DND-41 (cell line): ENCODE results near the gene TMC2.

ENCODE experiments used
- ATAC-seq: fragments of 200-7000 bp; cut with Tn5 transposase; 3 replicates; pipeline ENCODE4 v1.9.1; 2021; ENCODE audit warnings: low read depth; ENCODE audit not compliant: insufficient read depth
- DNase-seq: peaks from one replicate; pipeline ENCODE4 v3.0.0-alpha.2; 2020
- H2AFZ ChIP-seq: 2 replicates; pipeline ENCODE4 v1.6.0; 2012; ENCODE audit warnings: low read depth, low read length
- H3K27ac ChIP-seq: 2 replicates; pipeline ENCODE4 v1.5.1; 2012; ENCODE audit warnings: low read length, inconsistent platforms
- H3K27me3 ChIP-seq: fragments of 200-600 bp; sonication (generic); 2 replicates; pipeline ENCODE4 v1.6.0; 2012; ENCODE audit warnings: low read length, mild to moderate bottlenecking, inconsistent platforms; ENCODE audit not compliant: insufficient read depth, poor library complexity
- H3K36me3 ChIP-seq: 2 replicates; pipeline ENCODE4 v1.5.1; 2012; ENCODE audit warnings: low read length, inconsistent platforms; ENCODE audit not compliant: insufficient read depth
- H3K4me1 ChIP-seq: 2 replicates; pipeline ENCODE4 v1.5.1; 2012; ENCODE audit warnings: mild to moderate bottlenecking, low read length; ENCODE audit not compliant: insufficient read depth
- H3K4me2 ChIP-seq: 2 replicates; pipeline ENCODE4 v1.6.0; 2012; ENCODE audit warnings: mild to moderate bottlenecking, moderate library complexity, low read length, inconsistent platforms; ENCODE audit not compliant: insufficient read depth
- H3K4me3 ChIP-seq, 2 experiments: fragments of 200-600 bp in 1 of 2; shearing (Covaris generic) in 1 of 2; 2 replicates each; pipeline ENCODE4 v1.5.1; 2012 to 2016; ENCODE audit warnings: inconsistent platforms in 2 of 2, low read length in 2 of 2, mild to moderate bottlenecking in 2 of 2, low read depth in 1 of 2, moderate library complexity in 1 of 2
- H3K79me2 ChIP-seq: 2 replicates; pipeline ENCODE4 v1.6.0; 2012; ENCODE audit warnings: low read length, inconsistent platforms; ENCODE audit not compliant: insufficient read depth
- H3K9ac ChIP-seq: 2 replicates; pipeline ENCODE4 v1.6.0; 2012; ENCODE audit warnings: low read depth, mild to moderate bottlenecking, inconsistent platforms, low read length, moderate library complexity
- H3K9me3 ChIP-seq: 2 replicates; pipeline ENCODE4 v1.5.1; 2012; ENCODE audit warnings: low read length, moderate library complexity, mild to moderate bottlenecking, inconsistent platforms; ENCODE audit not compliant: insufficient read depth, severe bottlenecking
- H4K20me1 ChIP-seq: 2 replicates; pipeline ENCODE4 v1.6.0; 2012; ENCODE audit warnings: low read length; ENCODE audit not compliant: insufficient read depth
- EZH2 ChIP-seq: IDR thresholded peaks from 3 replicates; pipeline ENCODE4 v1.6.1; 2012; ENCODE audit warnings: borderline replicate concordance, low read depth, mild to moderate bottlenecking, moderate library complexity, low read length, inconsistent platforms; ENCODE audit not compliant: severe bottlenecking
- TF ChIP-seq, protein P1 (sequence below): IDR thresholded peaks from 2 replicates; pipeline ENCODE4 v1.5.1; 2012; ENCODE audit warnings: borderline replicate concordance, low read length, moderate library complexity, mild to moderate bottlenecking; ENCODE audit not compliant: poor library complexity, severe bottlenecking; ENCODE audit errors: extremely low read depth

Gene TMC2

DNA sequence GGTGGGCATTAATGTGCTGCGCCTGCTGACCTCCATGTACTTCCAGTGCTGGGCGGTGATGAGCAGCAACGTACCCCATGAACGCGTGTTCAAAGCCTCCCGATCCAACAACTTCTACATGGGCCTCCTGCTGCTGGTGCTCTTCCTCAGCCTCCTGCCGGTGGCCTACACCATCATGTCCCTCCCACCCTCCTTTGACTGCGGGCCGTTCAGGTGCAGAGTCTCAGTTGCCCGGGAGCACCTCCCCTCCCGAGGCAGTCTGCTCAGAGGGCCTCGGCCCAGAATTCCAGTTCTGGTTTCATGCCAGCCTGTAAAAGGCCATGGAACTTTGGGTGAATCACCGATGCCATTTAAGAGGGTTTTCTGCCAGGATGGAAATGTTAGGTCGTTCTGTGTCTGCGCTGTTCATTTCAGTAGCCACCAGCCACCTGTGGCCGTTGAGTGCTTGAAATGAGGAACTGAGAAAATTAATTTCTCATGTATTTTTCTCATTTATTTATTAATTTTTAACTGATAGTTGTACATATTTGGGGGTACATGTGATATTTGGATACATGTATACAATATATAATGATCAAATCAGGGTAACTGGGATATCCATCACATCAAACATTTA is 80.8 kb downstream of the TMC2 start:
- Histone ChIP-seq H3K36me3 (no peaks in the 10 kb centered on the region), H3K4me1 (no peaks in the 10 kb centered on the region), H3K4me3 (no peak overlapping the region), H3K27me3 (peaks cover 31% of the 10 kb centered on the region), H4K20me1 (no peaks in the 10 kb centered on the region; the same call in 1 of the 2 replicates), H3K79me2 (no peaks in the 10 kb centered on the region), H3K27ac (no peak overlapping the region), H2AFZ (no peak overlapping the region), H3K4me2 (no peak overlapping the region), H3K9ac (no peak overlapping the region), H3K9me3 (no peaks in the 10 kb centered on the region)
- DNase-seq (no peak), ATAC-seq (no peak)
- TF ChIP-seq EZH2 = no peak
- TF ChIP-seq, protein P1, sequence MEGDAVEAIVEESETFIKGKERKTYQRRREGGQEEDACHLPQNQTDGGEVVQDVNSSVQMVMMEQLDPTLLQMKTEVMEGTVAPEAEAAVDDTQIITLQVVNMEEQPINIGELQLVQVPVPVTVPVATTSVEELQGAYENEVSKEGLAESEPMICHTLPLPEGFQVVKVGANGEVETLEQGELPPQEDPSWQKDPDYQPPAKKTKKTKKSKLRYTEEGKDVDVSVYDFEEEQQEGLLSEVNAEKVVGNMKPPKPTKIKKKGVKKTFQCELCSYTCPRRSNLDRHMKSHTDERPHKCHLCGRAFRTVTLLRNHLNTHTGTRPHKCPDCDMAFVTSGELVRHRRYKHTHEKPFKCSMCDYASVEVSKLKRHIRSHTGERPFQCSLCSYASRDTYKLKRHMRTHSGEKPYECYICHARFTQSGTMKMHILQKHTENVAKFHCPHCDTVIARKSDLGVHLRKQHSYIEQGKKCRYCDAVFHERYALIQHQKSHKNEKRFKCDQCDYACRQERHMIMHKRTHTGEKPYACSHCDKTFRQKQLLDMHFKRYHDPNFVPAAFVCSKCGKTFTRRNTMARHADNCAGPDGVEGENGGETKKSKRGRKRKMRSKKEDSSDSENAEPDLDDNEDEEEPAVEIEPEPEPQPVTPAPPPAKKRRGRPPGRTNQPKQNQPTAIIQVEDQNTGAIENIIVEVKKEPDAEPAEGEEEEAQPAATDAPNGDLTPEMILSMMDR = no peak

DNA sequence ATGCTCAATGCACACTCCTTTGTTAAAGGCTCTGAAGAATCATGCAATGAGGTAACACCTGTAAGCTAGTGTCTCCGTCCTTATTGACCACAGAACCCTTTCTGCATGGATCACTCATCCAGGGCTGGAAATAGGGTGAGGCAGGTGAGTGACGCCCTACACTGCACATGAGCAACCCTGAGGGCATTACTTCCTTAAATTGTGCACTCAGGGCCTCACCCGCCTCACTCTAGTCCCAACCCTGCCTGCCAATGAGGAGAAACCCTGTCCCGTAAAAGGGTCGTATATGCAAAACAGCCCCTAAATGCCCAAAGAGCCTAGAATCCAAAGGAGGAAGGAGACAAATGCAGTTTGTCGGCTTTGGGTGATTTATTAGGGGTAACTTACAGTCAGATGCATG is 82.4 kb downstream of the TMC2 start:
- no peaks in the 10 kb centered on the region for H3K4me1 ChIP-seq
- DNase-seq (no peak), ATAC-seq (no peak)
- no peak overlapping the region for H2AFZ ChIP-seq
- H3K4me3 ChIP-seq = no peak overlapping the region
- peaks cover 26% of the 10 kb centered on the region for H3K27me3 ChIP-seq
- no peaks in the 10 kb centered on the region for H3K9me3 ChIP-seq
- no peak overlapping the region for H3K4me2 ChIP-seq
- H3K9ac ChIP-seq = no peak overlapping the region
- no peak overlapping the region for H3K27ac ChIP-seq
- no peaks in the 10 kb centered on the region for H3K79me2 ChIP-seq
- H4K20me1 ChIP-seq = no peaks in the 10 kb centered on the region; the same call in 1 of the 2 replicates
- H3K36me3 ChIP-seq = no peaks in the 10 kb centered on the region
- no peak for TF ChIP-seq EZH2

DNA sequence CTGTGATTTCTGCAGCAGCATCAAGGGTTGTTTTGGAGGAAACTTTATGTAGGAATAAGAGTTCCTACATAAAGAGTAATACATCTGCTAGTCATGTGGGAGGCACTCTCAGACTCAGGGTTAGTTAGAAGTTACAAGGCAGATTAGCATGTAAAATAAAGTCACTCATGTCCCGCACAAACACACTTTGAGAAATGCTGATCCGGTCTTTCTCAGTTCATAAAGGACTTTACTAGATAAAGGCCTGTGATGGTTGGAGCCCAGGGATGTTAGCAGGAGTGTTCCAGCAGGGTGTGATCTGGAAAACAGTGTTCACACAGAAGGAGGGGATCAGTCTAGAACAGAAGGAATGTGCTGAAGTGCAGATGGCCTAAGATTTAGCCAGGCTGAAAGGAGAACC is 83.0 kb downstream of the TMC2 start:
- Histone ChIP-seq H3K4me1 (no peaks in the 10 kb centered on the region), H3K27ac (no peak overlapping the region), H3K79me2 (no peaks in the 10 kb centered on the region), H3K36me3 (no peaks in the 10 kb centered on the region), H4K20me1 (no peaks in the 10 kb centered on the region; the same call in 1 of the 2 replicates), H3K9ac (no peak overlapping the region), H2AFZ (no peak overlapping the region), H3K4me2 (no peak overlapping the region), H3K4me3 (no peak overlapping the region), H3K27me3 (peaks cover 30% of the 10 kb centered on the region), H3K9me3 (no peaks in the 10 kb centered on the region)
- no peak for DNase-seq
- TF ChIP-seq EZH2 = no peak
- TF ChIP-seq, protein P1 = no peak
- ATAC-seq = no peak

DNA sequence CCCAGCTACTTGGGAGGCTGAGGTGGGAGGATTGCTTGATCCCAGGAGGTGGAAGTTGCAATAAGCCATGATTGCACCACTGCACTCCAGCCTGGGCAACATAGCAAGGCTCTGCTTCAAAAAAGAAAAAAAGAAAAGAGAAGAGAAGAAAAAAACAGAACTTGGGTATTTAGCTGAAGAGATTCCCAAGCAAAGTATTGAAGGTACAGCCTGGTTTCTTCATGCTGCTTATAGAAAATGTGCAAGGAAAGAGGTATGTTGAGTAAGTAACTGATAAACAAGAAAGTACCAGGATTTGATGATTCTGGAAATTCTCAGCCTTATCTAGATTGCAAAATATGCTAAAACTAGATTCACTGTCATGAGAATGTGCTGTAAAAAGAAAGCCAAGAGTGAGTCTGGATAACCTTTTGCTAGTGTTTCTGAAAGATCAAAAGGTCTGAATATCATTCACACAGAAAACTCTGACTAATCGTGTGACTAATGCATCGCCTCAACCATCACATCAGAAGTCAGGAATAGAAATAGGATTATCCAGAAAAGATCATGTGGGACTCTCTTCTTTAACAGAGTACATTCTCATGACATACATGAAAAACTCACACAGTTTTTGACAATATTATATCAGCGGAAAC is 83.7 kb downstream of the TMC2 start:
- no peak overlapping the region for H3K9ac ChIP-seq
- no peak overlapping the region for H3K4me2 ChIP-seq
- H3K36me3 ChIP-seq = no peaks in the 10 kb centered on the region
- H3K27me3 ChIP-seq = peaks cover 30% of the 10 kb centered on the region
- no peak for DNase-seq
- H3K27ac ChIP-seq = no peak overlapping the region
- TF ChIP-seq EZH2 = no peak
- no peak overlapping the region for H2AFZ ChIP-seq
- no peak for ATAC-seq
- H3K9me3 ChIP-seq = no peaks in the 10 kb centered on the region
- no peaks in the 10 kb centered on the region; the same call in 1 of the 2 replicates for H4K20me1 ChIP-seq
- no peaks in the 10 kb centered on the region for H3K79me2 ChIP-seq
- H3K4me1 ChIP-seq = no peaks in the 10 kb centered on the region
- no peak overlapping the region for H3K4me3 ChIP-seq
